ENCODE data around the gene GNG5.

DNA sequence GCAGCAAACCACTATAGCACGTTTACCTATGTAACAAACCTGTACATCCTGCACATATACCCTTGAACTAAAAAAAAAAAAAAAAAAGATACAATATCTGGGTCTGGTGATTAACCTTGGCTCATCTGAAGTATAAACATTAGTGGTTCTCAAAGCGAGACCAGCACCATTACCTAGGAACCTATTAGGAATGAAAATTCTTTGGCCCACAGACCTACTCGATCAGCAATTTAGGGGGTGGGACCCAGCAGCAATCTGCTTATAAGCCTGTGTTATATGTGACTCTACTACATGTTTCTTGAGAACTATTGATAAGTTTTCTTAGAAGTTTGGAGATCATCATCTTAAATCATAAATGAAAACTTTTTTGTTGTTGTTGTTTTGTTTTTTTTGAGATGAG is 9.9 kb downstream of the GNG5 start:
- TF ChIP-seq, protein P1, sequence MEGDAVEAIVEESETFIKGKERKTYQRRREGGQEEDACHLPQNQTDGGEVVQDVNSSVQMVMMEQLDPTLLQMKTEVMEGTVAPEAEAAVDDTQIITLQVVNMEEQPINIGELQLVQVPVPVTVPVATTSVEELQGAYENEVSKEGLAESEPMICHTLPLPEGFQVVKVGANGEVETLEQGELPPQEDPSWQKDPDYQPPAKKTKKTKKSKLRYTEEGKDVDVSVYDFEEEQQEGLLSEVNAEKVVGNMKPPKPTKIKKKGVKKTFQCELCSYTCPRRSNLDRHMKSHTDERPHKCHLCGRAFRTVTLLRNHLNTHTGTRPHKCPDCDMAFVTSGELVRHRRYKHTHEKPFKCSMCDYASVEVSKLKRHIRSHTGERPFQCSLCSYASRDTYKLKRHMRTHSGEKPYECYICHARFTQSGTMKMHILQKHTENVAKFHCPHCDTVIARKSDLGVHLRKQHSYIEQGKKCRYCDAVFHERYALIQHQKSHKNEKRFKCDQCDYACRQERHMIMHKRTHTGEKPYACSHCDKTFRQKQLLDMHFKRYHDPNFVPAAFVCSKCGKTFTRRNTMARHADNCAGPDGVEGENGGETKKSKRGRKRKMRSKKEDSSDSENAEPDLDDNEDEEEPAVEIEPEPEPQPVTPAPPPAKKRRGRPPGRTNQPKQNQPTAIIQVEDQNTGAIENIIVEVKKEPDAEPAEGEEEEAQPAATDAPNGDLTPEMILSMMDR (IDR thresholded peaks at IDR 0.05 in 2 of 3, conservative IDR thresholded peaks at IDR 0.05 in 1 of 3; ENCODE audit: borderline replicate concordance in 1 of 3, insufficient read depth in 1 of 3, low read depth in 2 of 3, low read length in 2 of 3), result no peak
- TF ChIP-seq, protein P2, sequence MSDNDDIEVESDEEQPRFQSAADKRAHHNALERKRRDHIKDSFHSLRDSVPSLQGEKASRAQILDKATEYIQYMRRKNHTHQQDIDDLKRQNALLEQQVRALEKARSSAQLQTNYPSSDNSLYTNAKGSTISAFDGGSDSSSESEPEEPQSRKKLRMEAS (IDR thresholded peaks at IDR 0.05), result no peak
- no peak for TF ChIP-seq EZH2phosphoT487 (IDR thresholded peaks at IDR 0.05; ENCODE audit: borderline replicate concordance)
- TF ChIP-seq EZH2 (IDR thresholded peaks at IDR 0.05), result no peak
- no peak for TF ChIP-seq SIN3A (IDR thresholded peaks at IDR 0.05; ENCODE audit: low read depth)
- TF ChIP-seq, protein P3, sequence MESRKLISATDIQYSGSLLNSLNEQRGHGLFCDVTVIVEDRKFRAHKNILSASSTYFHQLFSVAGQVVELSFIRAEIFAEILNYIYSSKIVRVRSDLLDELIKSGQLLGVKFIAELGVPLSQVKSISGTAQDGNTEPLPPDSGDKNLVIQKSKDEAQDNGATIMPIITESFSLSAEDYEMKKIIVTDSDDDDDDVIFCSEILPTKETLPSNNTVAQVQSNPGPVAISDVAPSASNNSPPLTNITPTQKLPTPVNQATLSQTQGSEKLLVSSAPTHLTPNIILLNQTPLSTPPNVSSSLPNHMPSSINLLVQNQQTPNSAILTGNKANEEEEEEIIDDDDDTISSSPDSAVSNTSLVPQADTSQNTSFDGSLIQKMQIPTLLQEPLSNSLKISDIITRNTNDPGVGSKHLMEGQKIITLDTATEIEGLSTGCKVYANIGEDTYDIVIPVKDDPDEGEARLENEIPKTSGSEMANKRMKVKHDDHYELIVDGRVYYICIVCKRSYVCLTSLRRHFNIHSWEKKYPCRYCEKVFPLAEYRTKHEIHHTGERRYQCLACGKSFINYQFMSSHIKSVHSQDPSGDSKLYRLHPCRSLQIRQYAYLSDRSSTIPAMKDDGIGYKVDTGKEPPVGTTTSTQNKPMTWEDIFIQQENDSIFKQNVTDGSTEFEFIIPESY (IDR thresholded peaks at IDR 0.05; ENCODE audit: extremely low read depth, insufficient replicate concordance, low read length), result no peak
- TF ChIP-seq, protein P4, sequence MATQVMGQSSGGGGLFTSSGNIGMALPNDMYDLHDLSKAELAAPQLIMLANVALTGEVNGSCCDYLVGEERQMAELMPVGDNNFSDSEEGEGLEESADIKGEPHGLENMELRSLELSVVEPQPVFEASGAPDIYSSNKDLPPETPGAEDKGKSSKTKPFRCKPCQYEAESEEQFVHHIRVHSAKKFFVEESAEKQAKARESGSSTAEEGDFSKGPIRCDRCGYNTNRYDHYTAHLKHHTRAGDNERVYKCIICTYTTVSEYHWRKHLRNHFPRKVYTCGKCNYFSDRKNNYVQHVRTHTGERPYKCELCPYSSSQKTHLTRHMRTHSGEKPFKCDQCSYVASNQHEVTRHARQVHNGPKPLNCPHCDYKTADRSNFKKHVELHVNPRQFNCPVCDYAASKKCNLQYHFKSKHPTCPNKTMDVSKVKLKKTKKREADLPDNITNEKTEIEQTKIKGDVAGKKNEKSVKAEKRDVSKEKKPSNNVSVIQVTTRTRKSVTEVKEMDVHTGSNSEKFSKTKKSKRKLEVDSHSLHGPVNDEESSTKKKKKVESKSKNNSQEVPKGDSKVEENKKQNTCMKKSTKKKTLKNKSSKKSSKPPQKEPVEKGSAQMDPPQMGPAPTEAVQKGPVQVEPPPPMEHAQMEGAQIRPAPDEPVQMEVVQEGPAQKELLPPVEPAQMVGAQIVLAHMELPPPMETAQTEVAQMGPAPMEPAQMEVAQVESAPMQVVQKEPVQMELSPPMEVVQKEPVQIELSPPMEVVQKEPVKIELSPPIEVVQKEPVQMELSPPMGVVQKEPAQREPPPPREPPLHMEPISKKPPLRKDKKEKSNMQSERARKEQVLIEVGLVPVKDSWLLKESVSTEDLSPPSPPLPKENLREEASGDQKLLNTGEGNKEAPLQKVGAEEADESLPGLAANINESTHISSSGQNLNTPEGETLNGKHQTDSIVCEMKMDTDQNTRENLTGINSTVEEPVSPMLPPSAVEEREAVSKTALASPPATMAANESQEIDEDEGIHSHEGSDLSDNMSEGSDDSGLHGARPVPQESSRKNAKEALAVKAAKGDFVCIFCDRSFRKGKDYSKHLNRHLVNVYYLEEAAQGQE (IDR thresholded peaks at IDR 0.05; ENCODE audit: low read depth), result no peak
- TF ChIP-seq TCF7L2 (IDR thresholded peaks at IDR 0.05; ENCODE audit: borderline replicate concordance, extremely low read depth, insufficient read depth, insufficient read length), result no peak
- TF ChIP-seq POLR2A (IDR thresholded peaks at IDR 0.05; ENCODE audit: borderline replicate concordance, extremely low read depth, insufficient read depth, insufficient read length), result no peak
- no peak for TF ChIP-seq RAD21 (IDR thresholded peaks at IDR 0.05; ENCODE audit: low read depth)
- no peak for TF ChIP-seq JUND (IDR thresholded peaks at IDR 0.05)
